SJSA1 (cell line): ENCODE data around the gene VWA5B2. TPM values are rescaled to one million over a fixed set of nuclear protein-coding genes. Genes with fewer than 3 reads are reported as not detected.
"Not testable (repeated sequence)": the region's sequence is repeated elsewhere in the genome, so short reads cannot be mapped to it uniquely, and the experiment has no call there.

Experiments used
- DNase-seq, 2 experiments: peaks; one replicate each; pipeline ENCODE4 v3.0.0-alpha.2; 2015 to 2020; ENCODE audit warnings: low spot score in 2 of 2, low read depth in 1 of 2
- H3K27ac ChIP-seq: fragments of 250-450 bp; sonication (Bioruptor Pico); 2 replicates; pipeline ENCODE4 v1.5.1; 2020; ENCODE audit warnings: mild to moderate bottlenecking, moderate library complexity
- H3K27me3 ChIP-seq: fragments of 250-450 bp; sonication (Bioruptor Pico); replicated peaks from 2 replicates; pipeline ENCODE4 v1.5.1; 2020; ENCODE audit warnings: mild to moderate bottlenecking, moderate library complexity
- H3K36me3 ChIP-seq: fragments of 250-450 bp; sonication (Bioruptor Pico); 2 replicates; pipeline ENCODE4 v1.5.1; 2020; ENCODE audit warnings: mild to moderate bottlenecking
- H3K4me1 ChIP-seq: fragments of 250-450 bp; sonication (Bioruptor Pico); replicated peaks from 2 replicates; pipeline ENCODE4 v1.6.1; 2021; ENCODE audit warnings: mild to moderate bottlenecking
- H3K4me3 ChIP-seq: fragments of 250-450 bp; sonication (Bioruptor Pico); 2 replicates; pipeline ENCODE4 v1.5.1; 2020; ENCODE audit warnings: mild to moderate bottlenecking
- H3K9me3 ChIP-seq: fragments of 250-450 bp; sonication (Bioruptor Pico); replicated peaks from 2 replicates; pipeline ENCODE4 v1.5.1; 2020; ENCODE audit warnings: mild to moderate bottlenecking
- total RNA-seq: library from RNA; depleted of rRNA; stranded (reverse); fragments of >200 nt; shearing (Covaris generic); gene quantifications from 2 replicates; pipeline ENCODE4 v1.2.3, GENCODE V29; 2014

VWA5B2 gene
- total RNA-seq, 1 experiment from 2014 or later: not detected

DNA sequence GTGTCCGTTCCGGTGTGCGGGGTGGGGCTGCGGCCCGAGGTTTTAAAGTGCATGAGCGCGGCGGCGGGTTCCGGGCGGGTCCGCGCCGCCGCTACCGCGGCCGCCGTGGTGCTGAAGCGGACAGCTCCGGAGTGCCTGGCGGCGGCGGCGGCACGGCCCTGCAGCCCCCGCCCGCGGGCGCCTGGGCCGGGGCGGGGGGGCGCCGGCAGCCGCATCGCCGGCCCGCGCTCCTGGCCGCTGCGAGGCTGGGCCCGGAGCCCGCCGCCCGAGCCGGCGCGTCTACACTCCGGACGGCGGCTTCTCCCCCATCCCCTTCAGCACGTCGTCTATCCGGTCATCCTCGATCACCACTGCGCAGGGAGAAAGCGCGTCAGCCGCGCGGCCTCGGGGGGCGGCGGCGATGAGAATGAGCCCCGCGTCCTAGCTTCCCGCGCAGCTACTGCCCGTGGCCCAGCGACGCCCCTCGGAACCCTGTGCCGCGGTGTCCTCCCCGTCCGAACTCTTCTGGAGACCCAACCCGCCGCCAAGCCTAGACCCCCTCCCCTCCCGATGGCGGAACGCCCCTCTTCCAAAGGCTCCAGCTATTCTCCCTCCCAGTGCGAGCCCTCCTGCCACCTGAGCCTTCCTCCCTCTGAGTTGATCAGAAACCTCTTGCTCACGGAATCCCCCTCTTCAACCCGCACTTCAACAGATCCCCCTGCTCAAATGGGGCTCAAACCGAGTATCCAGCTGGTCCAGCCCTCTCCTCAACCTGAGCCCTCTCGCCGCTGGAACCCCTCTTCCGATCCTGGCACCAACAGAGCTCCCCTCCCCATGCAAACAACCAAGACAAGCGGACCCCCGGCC, 30.7 kb downstream of the VWA5B2 start:
- DNase-seq: no peak

DNA sequence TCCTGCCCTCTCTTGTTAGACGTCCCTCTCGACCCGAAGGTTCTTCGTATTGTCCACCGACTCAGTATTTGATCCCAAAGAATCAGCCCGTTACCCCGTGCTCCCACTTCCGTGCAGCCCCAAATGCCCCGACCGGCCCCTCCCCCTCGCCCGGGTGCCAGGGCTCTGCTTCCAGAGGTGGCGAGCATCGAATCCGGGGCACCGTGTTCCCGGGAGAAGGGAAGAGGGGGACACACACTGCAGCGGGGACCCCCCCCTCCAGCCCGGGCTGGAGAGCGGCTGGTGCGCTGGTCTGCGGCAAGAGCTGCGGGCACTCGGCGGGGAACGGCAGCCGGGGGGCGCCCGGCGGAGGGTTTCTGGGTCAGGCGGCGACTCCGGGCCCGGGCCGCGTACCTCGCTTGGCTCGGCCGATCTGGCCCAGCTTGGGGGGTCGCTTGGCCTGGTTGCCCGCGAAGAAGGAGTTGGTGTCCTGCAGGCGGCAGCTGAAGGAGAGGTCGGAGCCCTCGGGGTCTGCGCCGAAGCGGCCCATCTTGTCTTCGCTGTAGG, 31.4 kb downstream of the VWA5B2 start:
- H3K36me3 ChIP-seq: no peaks in the 10 kb centered on the region
- DNase-seq: no peak
- H3K27ac ChIP-seq: no peak overlapping the region
- H3K4me3 ChIP-seq: peak overlapping the region; percentile 31
- 0 out of 2 replicates have a peak, but pooled peaks cover 2% of the 10 kb centered on the region for H3K9me3 ChIP-seq
- H3K27me3 ChIP-seq: peaks cover 39% of the 10 kb centered on the region
- H3K4me1 ChIP-seq: peaks cover 21% of the 10 kb centered on the region

More for the DNA sequence above, 30.7 kb downstream of the VWA5B2 start:
- Histone ChIP-seq H3K36me3 (no peaks in the 10 kb centered on the region), H3K27ac (no peak overlapping the region), H3K9me3 (0 out of 2 replicates have a peak, but pooled peaks cover 2% of the 10 kb centered on the region), H3K4me1 (peaks cover 21% of the 10 kb centered on the region), H3K4me3 (no peak overlapping the region), H3K27me3 (peaks cover 39% of the 10 kb centered on the region)

DNA sequence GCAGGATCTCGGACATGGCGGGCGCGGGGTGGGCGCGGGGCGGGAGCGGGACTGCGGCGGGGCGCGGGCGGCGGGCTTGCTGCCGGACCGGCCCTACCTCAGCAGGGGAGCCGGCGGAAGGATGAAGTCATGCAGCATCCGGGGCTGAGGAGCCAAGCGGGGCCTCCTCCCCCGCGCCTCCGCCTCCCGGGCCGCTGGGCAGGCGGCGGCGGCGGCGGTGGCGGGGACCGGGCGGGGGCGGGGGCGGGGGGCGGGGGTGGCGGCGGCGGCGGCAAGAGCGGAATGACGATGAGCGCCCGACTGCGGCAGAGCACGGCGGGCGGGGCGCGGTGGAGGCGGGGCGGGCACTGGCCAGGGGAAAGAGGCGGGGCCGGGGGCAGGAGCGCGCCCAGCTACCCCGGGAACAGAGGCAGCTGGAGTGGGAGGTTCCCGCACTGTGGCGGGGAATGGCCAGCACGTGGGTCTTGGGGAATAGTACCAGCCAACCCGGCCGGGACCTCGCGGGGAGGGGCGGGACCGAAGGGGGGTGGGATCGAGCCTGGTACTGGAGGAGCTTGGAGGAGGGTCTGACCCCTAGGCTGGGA, 32.0 kb downstream of the VWA5B2 start, which contains the start of gene CAMK2N2:
Gene CAMK2N2, minus strand, starts transcription at position 284 of the 584 bp plus-strand sequence. Its CDS starts 268 bp downstream, at position 16.
- no peak within 1 kb of the TSS for H3K27ac ChIP-seq
- H3K4me1 ChIP-seq: peaks cover 21% of the 10 kb centered on the region
- H3K36me3 ChIP-seq: no peaks in the 10 kb centered on the region
- 0 out of 2 replicates have a peak, but pooled peaks cover 2% of the 10 kb centered on the region for H3K9me3 ChIP-seq
- H3K4me3 ChIP-seq: peak within 1 kb of the TSS; percentile 31
- H3K27me3 ChIP-seq: peaks cover 39% of the 10 kb centered on the region
- peak in 1 of 2 experiments; percentile 67 for DNase-seq

DNA sequence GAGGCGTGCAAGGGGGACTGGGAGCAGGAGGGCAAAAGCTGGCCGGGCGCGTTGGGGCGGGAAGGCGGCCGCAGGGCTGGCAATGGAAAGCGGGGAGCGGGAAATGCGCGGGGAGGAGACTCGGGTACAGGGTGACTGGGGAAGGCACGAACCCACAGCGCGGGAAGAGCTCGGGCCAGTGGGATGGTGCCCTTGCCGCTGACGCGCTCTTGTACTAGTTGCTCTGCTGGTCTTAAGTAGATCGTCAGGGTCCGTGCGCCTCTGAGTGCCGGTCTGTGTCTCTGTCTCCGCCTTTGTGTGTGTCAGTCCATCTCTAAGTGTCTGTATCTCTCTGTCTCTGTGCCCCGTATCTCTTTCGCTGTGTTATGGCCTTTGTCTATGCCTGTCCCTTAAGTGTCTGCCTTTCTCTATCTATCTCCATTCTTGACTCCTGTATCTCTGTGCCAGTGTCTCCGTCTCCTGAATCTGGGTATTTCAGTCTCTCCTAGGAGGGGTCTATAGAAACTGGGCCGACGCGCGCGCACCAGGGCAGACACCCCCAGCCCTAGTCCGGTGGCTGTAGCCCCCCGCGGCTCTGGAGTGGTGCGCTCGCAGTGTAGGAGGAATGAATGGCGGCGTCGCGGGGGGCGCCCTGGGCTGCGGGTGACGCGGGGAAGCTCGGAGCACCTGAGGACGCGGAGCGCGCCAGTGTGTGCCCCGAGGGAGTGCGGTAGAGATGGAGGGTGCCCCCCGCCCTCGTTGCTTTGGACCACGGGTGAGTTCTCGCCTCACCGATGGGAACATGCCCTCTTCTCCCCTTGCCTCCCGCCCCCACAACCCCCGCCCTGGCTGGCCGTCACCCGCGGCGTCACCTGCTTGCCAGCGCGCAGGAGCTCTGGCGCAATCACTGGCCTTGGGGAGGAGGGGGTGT, 32.7 kb downstream of the VWA5B2 start:
- peak in 1 of 2 experiments; percentile 28 for DNase-seq
- peaks cover 39% of the 10 kb centered on the region for H3K27me3 ChIP-seq

DNA sequence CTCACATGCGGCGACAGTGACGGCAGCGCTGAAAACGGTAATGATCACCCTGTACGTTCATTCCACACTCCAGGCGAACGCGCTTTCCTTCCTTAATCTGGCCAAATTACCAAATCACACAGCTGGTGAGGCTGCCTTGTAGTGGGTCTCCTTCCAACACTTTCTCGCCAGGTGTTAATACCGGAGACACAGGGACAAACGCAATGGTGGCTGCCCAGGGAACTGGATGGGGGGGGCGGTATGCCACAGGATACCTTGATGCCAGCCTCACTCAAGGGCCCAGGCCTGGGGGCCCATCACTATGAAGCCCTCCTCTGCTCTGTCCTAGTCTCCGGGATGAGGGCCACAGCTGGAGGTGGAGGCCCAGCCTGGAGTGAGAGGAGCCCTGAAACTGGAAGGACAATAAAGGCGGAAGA, 33.4 kb downstream of the VWA5B2 start:
- H3K4me1 ChIP-seq: peaks cover 21% of the 10 kb centered on the region
- H3K27ac ChIP-seq: no peak overlapping the region
- H3K27me3 ChIP-seq: peaks cover 39% of the 10 kb centered on the region
- H3K4me3 ChIP-seq: no peak overlapping the region
- DNase-seq: no peak
- 0 out of 2 replicates have a peak, but pooled peaks cover 2% of the 10 kb centered on the region for H3K9me3 ChIP-seq
- no peaks in the 10 kb centered on the region for H3K36me3 ChIP-seq

More for the DNA sequence above, 32.7 kb downstream of the VWA5B2 start:
- Histone ChIP-seq H3K4me1 (peaks cover 21% of the 10 kb centered on the region), H3K4me3 (peak overlapping the region; percentile 20), H3K36me3 (no peaks in the 10 kb centered on the region), H3K9me3 (0 out of 2 replicates have a peak, but pooled peaks cover 2% of the 10 kb centered on the region), H3K27ac (no peak overlapping the region)

DNA sequence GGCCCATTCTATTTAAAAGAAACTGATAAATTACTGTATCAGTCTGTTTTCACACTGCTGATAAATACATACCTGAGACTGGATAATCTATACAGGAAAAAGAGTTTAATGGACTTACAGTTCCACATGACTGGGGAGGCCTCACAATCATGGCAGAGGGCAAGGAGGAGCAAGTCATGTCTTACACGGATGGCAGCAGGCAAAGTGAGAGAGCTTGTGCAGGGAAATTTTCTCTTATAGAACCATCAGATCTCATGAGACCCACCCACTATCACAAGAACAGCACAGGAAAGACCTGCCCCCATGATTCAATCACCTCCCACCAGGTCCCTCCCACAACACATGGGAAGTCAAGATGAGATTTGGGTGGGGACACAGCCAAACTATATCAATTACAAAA, 37.9 kb downstream of the VWA5B2 start:
- peaks cover 10% of the 10 kb centered on the region for H3K27me3 ChIP-seq
- DNase-seq, H3K27ac ChIP-seq, H3K36me3 ChIP-seq, H3K4me3 ChIP-seq, H3K4me1 ChIP-seq, H3K9me3 ChIP-seq: not testable (repeated sequence)

DNA sequence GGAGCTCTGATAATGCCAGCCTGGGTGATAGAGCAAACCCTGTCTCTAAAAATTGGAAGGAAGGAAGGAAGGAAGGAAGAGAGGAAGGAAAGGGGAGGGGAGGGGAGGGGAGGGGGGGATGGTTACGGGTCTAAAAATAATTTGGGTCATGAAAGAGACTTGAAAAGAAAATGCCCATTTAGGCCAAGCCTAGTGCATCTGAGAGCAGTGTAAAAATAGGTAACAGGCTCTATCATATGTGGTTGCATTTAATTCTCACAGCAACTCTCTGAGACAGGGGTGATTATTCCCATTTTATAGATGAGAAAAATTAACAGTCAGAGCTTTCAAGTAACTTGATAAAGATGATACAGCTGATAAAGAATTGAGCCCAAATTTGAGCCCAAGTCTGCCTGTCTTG, 42.9 kb downstream of the VWA5B2 start:
- no peaks in the 10 kb centered on the region for H3K36me3 ChIP-seq
- no peak overlapping the region for H3K4me3 ChIP-seq
- H3K27ac ChIP-seq: no peak overlapping the region
- H3K27me3 ChIP-seq: peaks cover 19% of the 10 kb centered on the region
- H3K4me1 ChIP-seq: no peaks in the 10 kb centered on the region
- no peaks in the 10 kb centered on the region for H3K9me3 ChIP-seq
- DNase-seq: no peak

DNA sequence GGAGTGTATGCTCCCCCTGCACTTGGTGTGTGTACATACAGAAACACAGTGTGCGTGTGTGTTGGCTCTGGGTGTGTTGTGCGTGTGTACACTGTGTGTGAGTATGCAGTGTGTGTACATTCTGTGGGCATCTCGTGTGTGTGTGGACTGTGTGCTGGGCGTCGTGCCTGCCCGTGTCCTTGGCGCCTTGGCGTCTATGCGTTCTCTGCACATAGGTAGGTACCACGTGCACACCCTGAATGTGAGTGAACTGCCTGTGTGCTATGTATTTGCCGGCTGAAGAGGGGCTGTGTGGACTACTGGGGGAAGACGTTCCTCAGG, 46.0 kb downstream of the VWA5B2 start:
- peaks cover 32% of the 10 kb centered on the region for H3K27me3 ChIP-seq
- H3K27ac ChIP-seq: no peak overlapping the region
- no peak for DNase-seq
- no peaks in the 10 kb centered on the region for H3K9me3 ChIP-seq
- H3K4me1 ChIP-seq: no peaks in the 10 kb centered on the region
- H3K36me3 ChIP-seq: no peaks in the 10 kb centered on the region
- no peak overlapping the region for H3K4me3 ChIP-seq

DNA sequence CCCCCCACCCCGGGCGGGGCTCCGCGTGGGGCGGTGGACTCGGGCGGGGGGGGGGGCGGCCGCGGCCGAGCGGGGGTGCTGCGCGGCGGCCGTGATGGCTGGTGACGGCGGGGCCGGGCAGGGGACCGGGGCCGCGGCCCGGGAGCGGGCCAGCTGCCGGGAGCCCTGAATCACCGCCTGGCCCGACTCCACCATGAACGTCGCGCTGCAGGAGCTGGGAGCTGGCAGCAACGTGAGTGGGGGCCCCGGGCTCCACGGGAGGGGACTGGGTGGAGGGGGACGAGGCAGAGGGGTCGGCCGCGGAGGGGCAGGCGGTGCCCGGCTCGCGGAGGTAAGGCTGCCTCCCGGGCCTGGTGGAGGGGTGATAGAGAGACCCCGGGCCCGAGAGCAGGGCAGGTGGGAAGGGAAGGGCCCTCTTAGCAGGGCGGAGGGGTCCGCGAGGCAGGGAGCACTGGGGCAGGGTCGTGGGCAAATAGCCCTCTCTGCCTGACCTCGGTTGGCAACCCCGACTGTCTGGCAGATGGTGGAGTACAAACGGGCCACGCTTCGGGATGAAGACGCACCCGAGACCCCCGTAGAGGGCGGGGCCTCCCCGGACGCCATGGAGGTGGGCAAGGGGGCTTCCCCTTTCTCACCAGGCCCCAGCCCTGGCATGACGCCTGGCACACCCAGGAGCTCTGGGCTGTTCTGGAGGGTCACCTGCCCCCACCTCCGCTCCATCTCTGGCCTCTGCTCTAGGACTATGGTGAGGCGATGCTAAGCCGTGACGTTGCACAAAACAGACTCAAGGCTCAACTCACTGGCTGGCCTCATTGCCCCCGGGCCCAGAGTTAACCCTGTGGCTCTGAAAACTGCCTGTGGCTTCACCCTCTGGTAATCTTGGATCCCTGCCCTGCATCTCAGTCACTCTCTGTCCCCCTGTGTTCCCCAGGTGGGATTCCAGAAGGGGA, 46.9 kb downstream of the VWA5B2 start, which contains the start of gene ECE2:
Gene ECE2, plus strand, starts transcription at position 62 of the 950 bp plus-strand sequence. Its CDS starts 132 bp downstream, at position 194.
- no peaks in the 10 kb centered on the region for H3K4me1 ChIP-seq
- no peak for DNase-seq
- H3K27ac ChIP-seq: no peak within 1 kb of the TSS
- H3K4me3 ChIP-seq: no peak within 1 kb of the TSS
- H3K27me3 ChIP-seq: peaks cover 32% of the 10 kb centered on the region
- no peaks in the 10 kb centered on the region for H3K36me3 ChIP-seq
- no peaks in the 10 kb centered on the region for H3K9me3 ChIP-seq

DNA sequence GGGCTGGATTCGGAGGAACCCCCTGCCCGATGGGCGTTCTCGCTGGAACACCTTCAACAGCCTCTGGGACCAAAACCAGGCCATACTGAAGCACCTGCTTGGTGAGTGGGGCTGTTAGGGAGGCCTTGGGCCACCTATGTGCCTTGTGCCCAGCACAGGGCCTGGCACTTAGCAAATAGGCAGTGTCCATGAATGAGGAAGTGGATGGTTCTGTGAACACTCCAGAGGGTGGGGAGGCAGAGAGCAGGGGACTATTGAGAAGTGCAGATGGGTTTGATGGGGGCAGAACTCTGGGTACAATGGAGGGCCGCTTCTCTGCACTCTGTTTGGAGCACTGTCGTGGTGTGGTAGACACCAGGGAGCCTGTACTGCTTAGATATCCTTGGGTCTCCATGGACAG, 48.0 kb downstream of the VWA5B2 start:
- Histone ChIP-seq H3K27ac (no peak overlapping the region), H3K36me3 (no peaks in the 10 kb centered on the region), H3K27me3 (peaks cover 32% of the 10 kb centered on the region), H3K4me3 (no peak overlapping the region), H3K4me1 (no peaks in the 10 kb centered on the region), H3K9me3 (no peaks in the 10 kb centered on the region)
- no peak for DNase-seq

DNA sequence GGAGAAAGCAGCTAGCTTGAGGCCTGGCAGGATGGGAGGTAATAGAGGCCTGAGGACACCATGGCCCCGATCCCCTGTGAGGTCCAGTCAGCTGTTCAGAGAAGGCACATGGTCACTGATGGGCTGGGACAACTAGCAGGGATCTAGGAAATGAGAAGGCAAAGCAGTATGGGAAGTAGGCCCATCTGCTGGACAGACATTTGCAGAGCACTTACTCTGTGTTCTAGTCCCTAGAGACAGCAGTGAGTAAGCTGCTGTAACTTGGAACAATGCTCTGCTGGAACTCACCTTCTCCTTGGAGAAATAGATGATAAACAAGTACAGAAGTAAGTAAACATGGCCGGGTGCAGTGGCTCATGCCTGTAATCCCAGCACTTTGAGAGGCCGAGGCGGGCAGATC, 53.6 kb downstream of the VWA5B2 start:
- no peak overlapping the region for H3K27ac ChIP-seq
- no peaks in the 10 kb centered on the region for H3K9me3 ChIP-seq
- no peaks in the 10 kb centered on the region for H3K36me3 ChIP-seq
- H3K4me1 ChIP-seq: no peaks in the 10 kb centered on the region
- DNase-seq: no peak
- peaks cover 6% of the 10 kb centered on the region for H3K27me3 ChIP-seq
- no peak overlapping the region for H3K4me3 ChIP-seq

DNA sequence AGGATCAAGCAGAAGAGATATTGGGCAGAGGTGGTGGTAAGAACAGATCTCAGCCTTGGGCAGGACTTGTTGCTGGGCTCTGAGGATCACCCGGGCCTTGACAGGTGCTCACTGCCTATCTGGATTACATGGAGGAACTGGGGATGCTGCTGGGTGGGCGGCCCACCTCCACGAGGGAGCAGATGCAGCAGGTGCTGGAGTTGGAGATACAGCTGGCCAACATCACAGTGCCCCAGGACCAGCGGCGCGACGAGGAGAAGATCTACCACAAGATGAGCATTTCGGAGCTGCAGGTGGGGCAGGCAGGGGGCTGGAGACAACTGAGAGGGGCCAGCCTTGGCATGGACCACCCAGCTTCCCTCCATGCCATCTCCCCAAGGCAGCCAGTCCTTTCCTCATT, 54.3 kb downstream of the VWA5B2 start:
- Histone ChIP-seq H3K4me3 (no peak overlapping the region), H3K4me1 (no peaks in the 10 kb centered on the region), H3K27ac (no peak overlapping the region), H3K36me3 (no peaks in the 10 kb centered on the region), H3K27me3 (peaks cover 6% of the 10 kb centered on the region; the same call in 1 of the 2 replicates), H3K9me3 (no peaks in the 10 kb centered on the region)
- DNase-seq: no peak
